ENCODE results near the gene LRRC43. TPM values are rescaled to one million over a fixed set of nuclear protein-coding genes. Genes with fewer than 3 reads are reported as not detected.
"Not testable (repeated sequence)": the region's sequence is repeated elsewhere in the genome, so short reads cannot be mapped to it uniquely, and the experiment has no call there.

LRRC43 gene
- total and polyA plus RNA-seq, 10 of the 15 experiments (the other 5 are each of a cell fraction or from before 2014, with no cell fraction given) = 0.23 TPM; not detected in 9

DNA sequence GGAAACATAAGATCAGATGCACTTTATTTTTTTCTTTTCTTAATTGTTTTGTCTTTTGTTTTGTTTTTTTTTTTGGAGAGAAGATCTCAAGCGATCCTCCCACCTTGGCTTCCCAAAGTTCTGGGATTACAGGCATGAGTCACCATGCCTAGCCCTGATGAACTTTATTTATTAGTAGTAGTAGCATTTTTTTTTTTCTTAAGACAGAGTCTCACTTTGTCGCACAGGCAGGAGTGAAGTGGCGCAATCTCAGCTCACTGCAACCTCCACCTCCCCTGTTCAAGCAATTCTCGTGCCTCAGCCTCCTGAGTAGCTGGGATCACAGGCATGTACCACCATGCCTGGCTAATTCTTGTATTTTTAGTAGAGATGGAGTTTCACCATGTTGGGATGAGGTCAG lies 6.5 kb upstream of the LRRC43 start:
- 48% methylated on average over 4 of the region's 4 CpGs for WGBS (ENCODE audit: insufficient coverage, insufficient replicate concordance, low lambda C conversion rate, missing lambda C conversion rate)
- H3K9ac ChIP-seq (ENCODE audit: control insufficient read depth, insufficient read depth, low read length); H3K4me1 ChIP-seq (ENCODE audit: control insufficient read depth, insufficient read depth, low read length); CTCF ChIA-PET; H3K4me2 ChIP-seq (ENCODE audit: control insufficient read depth, insufficient read depth); H3K9me3 ChIP-seq (replicated peaks; ENCODE audit: control insufficient read depth, insufficient read depth, low read length); FAIRE-seq; H3K36me3 ChIP-seq (ENCODE audit: control insufficient read depth in 2 of 2, insufficient read depth in 2 of 2, low read length in 1 of 2); H4K20me1 ChIP-seq (ENCODE audit: control insufficient read depth, insufficient read depth); DNase-seq (ENCODE audit: low read depth, low spot score); RAD21 ChIA-PET (ENCODE audit: unreplicated experiment); H3K27me3 ChIP-seq (replicated peaks in 1 of 2; ENCODE audit: control insufficient read depth in 2 of 2, insufficient read depth in 2 of 2, low read length in 1 of 2); BruUV-seq (replicated peaks); H2AFZ ChIP-seq (ENCODE audit: control insufficient read depth, low read depth, low read length); intact Hi-C loops (cut with micrococcal nuclease; ENCODE audit: unreplicated experiment); in situ Hi-C loops (cut with MboI); H3K4me3 ChIP-seq; ATAC-seq; H3K79me2 ChIP-seq (ENCODE audit: control insufficient read depth, insufficient read depth, low read length); H3K27ac ChIP-seq (ENCODE audit: control insufficient read depth, insufficient read depth): not testable (repeated sequence)
- POLR2A ChIA-PET = interaction anchor here (0.5 kb wide), 1 partner anchor 20 kb away, joined by 4 read pairs; no protein-coding TSS in a partner anchor
- SMC1A ChIA-PET (ENCODE audit: uncharacterized antibody, unreplicated experiment) = interaction anchor here (1.2 kb wide), 1 partner anchor 9 kb away, joined by 3 read pairs; no protein-coding TSS in a partner anchor

DNA sequence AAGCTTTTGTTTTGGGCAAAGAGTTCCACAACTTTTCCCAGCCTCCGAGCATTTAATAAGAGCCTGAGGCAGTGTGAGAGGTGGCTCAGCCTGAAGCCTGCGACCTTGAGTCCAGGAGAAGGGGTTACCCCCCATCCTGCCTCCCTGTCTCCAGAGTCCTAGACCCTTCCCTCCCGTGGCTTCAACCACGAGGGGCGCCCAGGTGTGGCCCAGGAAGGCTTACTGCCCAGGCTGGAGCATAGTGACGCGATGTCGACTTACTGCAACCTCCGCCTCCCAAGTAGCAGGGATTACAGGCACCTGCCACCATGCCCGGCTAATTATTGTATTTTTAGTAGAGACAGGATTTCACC lies 641 bp downstream of the LRRC43 start:
- no peak for DNase-seq (ENCODE audit: low read depth, low spot score)
- no peak for FAIRE-seq
- 69% methylated on average over 10 of the region's 10 CpGs for WGBS (ENCODE audit: insufficient coverage, insufficient replicate concordance, low lambda C conversion rate, missing lambda C conversion rate)
- RAD21 ChIA-PET (ENCODE audit: unreplicated experiment) = no interaction called here
- no peaks in the 10 kb centered on the region for H4K20me1 ChIP-seq (ENCODE audit: control insufficient read depth, insufficient read depth)
- H3K9me3 ChIP-seq (replicated peaks; ENCODE audit: control insufficient read depth, insufficient read depth, low read length) = no peaks in the 10 kb centered on the region
- BruUV-seq (replicated peaks) = no TSS peak
- peaks cover 7% of the 10 kb centered on the region for H3K4me1 ChIP-seq (ENCODE audit: control insufficient read depth, insufficient read depth, low read length)
- H3K79me2 ChIP-seq (ENCODE audit: control insufficient read depth, insufficient read depth, low read length) = no peaks in the 10 kb centered on the region
- no peaks in the 10 kb centered on the region for H3K36me3 ChIP-seq (ENCODE audit: control insufficient read depth in 2 of 2, insufficient read depth in 2 of 2, low read length in 1 of 2)
- H3K9ac ChIP-seq (ENCODE audit: control insufficient read depth, insufficient read depth, low read length) = no peak overlapping the region
- ATAC-seq = no peak
- in situ Hi-C loops (cut with MboI) (no loop called here), intact Hi-C loops (cut with micrococcal nuclease; ENCODE audit: unreplicated experiment) (no loop called here)
- H3K27me3 ChIP-seq (replicated peaks in 1 of 2; ENCODE audit: control insufficient read depth in 2 of 2, insufficient read depth in 2 of 2, low read length in 1 of 2) = no peaks in the 10 kb centered on the region; a peak in 1 of 4 replicates
- no peak overlapping the region for H2AFZ ChIP-seq (ENCODE audit: control insufficient read depth, low read depth, low read length)
- H3K4me3 ChIP-seq = no peak overlapping the region; the same call in 1 of the 2 replicates
- H3K4me2 ChIP-seq (ENCODE audit: control insufficient read depth, insufficient read depth) = peak overlapping the region; percentile 66; the same call in 1 of the 2 replicates
- CTCF ChIA-PET = no interaction called here
- no peak overlapping the region for H3K27ac ChIP-seq (ENCODE audit: control insufficient read depth, insufficient read depth)
- POLR2A ChIA-PET = no interaction called here
- SMC1A ChIA-PET (ENCODE audit: uncharacterized antibody, unreplicated experiment) = no interaction called here
- TF ChIP-seq HCFC1 (IDR thresholded peaks at IDR 0.05; ENCODE audit: low read length) = no peak
- no peak for TF ChIP-seq ATF7 (IDR thresholded peaks at IDR 0.05; ENCODE audit: low read depth)
- TF ChIP-seq HDAC6 (IDR thresholded peaks at IDR 0.05; ENCODE audit: unreplicated experiment) = no peak
- TF ChIP-seq MYC (IDR thresholded peaks at IDR 0.05; ENCODE audit: insufficient read depth, insufficient read length, insufficient replicate concordance, low read length, severe bottlenecking) = no peak
- TF ChIP-seq CREB1 (IDR thresholded peaks at IDR 0.05; ENCODE audit: low read depth) = no peak
- TF ChIP-seq, protein P1, sequence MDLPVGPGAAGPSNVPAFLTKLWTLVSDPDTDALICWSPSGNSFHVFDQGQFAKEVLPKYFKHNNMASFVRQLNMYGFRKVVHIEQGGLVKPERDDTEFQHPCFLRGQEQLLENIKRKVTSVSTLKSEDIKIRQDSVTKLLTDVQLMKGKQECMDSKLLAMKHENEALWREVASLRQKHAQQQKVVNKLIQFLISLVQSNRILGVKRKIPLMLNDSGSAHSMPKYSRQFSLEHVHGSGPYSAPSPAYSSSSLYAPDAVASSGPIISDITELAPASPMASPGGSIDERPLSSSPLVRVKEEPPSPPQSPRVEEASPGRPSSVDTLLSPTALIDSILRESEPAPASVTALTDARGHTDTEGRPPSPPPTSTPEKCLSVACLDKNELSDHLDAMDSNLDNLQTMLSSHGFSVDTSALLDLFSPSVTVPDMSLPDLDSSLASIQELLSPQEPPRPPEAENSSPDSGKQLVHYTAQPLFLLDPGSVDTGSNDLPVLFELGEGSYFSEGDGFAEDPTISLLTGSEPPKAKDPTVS (IDR thresholded peaks at IDR 0.05; ENCODE audit: low read depth, low read length) = no peak
- no peak for TF ChIP-seq CBX3 (IDR thresholded peaks at IDR 0.05; ENCODE audit: borderline replicate concordance, low read depth)
- TF ChIP-seq MEF2A (IDR thresholded peaks at IDR 0.05; ENCODE audit: insufficient read depth, low read depth, low read length) = no peak
- TF ChIP-seq, protein P2, sequence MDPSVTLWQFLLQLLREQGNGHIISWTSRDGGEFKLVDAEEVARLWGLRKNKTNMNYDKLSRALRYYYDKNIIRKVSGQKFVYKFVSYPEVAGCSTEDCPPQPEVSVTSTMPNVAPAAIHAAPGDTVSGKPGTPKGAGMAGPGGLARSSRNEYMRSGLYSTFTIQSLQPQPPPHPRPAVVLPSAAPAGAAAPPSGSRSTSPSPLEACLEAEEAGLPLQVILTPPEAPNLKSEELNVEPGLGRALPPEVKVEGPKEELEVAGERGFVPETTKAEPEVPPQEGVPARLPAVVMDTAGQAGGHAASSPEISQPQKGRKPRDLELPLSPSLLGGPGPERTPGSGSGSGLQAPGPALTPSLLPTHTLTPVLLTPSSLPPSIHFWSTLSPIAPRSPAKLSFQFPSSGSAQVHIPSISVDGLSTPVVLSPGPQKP (IDR thresholded peaks at IDR 0.05; ENCODE audit: low read depth, low read length) = no peak
- TF ChIP-seq, protein P3, sequence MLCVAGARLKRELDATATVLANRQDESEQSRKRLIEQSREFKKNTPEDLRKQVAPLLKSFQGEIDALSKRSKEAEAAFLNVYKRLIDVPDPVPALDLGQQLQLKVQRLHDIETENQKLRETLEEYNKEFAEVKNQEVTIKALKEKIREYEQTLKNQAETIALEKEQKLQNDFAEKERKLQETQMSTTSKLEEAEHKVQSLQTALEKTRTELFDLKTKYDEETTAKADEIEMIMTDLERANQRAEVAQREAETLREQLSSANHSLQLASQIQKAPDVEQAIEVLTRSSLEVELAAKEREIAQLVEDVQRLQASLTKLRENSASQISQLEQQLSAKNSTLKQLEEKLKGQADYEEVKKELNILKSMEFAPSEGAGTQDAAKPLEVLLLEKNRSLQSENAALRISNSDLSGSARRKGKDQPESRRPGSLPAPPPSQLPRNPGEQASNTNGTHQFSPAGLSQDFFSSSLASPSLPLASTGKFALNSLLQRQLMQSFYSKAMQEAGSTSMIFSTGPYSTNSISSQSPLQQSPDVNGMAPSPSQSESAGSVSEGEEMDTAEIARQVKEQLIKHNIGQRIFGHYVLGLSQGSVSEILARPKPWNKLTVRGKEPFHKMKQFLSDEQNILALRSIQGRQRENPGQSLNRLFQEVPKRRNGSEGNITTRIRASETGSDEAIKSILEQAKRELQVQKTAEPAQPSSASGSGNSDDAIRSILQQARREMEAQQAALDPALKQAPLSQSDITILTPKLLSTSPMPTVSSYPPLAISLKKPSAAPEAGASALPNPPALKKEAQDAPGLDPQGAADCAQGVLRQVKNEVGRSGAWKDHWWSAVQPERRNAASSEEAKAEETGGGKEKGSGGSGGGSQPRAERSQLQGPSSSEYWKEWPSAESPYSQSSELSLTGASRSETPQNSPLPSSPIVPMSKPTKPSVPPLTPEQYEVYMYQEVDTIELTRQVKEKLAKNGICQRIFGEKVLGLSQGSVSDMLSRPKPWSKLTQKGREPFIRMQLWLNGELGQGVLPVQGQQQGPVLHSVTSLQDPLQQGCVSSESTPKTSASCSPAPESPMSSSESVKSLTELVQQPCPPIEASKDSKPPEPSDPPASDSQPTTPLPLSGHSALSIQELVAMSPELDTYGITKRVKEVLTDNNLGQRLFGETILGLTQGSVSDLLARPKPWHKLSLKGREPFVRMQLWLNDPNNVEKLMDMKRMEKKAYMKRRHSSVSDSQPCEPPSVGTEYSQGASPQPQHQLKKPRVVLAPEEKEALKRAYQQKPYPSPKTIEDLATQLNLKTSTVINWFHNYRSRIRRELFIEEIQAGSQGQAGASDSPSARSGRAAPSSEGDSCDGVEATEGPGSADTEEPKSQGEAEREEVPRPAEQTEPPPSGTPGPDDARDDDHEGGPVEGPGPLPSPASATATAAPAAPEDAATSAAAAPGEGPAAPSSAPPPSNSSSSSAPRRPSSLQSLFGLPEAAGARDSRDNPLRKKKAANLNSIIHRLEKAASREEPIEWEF (IDR thresholded peaks at IDR 0.05; ENCODE audit: insufficient replicate concordance, low read depth, low read length) = no peak

Measured in GM12878 (cell line).